ENCODE results near the gene HAO2. TPM values are rescaled to one million over a fixed set of nuclear protein-coding genes. Genes with fewer than 3 reads are reported as not detected.

Gene HAO2
- total and polyA plus RNA-seq, 7 donors, result not detected

DNA sequence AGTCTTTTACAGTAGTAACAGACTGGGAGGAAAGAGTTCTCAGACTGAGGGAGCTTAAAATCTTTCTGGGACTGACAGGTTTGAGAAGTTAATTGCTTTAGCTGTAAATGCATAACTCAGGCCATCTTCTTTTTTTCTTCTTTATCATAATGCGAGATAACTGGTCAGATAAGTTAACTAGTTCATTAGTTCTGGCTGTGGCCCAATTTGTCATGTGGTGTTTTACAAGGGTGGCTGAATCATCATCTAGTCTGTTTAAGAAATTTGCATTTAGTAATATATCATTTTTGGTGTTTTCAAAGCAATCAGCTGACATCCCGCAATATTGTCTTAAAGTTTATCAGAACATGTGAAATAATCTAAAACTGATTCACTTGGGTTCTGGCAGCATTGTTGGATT lies 60.4 kb downstream of the HAO2 start:
- WGBS, 3 donors, result 91 to 100% (median 98%) methylated on average over 2 of the region's 2 CpGs
- intact Hi-C loops (cut with DNase I), result no loop called here
- Histone ChIP-seq H3K9me3 (no peaks in the 10 kb centered on the region), H3K4me1 (no peaks in the 10 kb centered on the region), H3K27me3 (ENCODE audit: insufficient read depth in 3 of 3, low read length in 2 of 3) (no peaks in the 10 kb centered on the region), H3K4me3 (no peak overlapping the region), H3K27ac (no peak overlapping the region), H3K36me3 (ENCODE audit: insufficient read depth in 1 of 2, low read depth in 1 of 2) (no peaks in the 10 kb centered on the region)
- DNase-seq (no peak), ATAC-seq (no peak)
- TF ChIP-seq, protein P1, sequence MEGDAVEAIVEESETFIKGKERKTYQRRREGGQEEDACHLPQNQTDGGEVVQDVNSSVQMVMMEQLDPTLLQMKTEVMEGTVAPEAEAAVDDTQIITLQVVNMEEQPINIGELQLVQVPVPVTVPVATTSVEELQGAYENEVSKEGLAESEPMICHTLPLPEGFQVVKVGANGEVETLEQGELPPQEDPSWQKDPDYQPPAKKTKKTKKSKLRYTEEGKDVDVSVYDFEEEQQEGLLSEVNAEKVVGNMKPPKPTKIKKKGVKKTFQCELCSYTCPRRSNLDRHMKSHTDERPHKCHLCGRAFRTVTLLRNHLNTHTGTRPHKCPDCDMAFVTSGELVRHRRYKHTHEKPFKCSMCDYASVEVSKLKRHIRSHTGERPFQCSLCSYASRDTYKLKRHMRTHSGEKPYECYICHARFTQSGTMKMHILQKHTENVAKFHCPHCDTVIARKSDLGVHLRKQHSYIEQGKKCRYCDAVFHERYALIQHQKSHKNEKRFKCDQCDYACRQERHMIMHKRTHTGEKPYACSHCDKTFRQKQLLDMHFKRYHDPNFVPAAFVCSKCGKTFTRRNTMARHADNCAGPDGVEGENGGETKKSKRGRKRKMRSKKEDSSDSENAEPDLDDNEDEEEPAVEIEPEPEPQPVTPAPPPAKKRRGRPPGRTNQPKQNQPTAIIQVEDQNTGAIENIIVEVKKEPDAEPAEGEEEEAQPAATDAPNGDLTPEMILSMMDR (IDR thresholded peaks at IDR 0.05), result no peak

- TF ChIP-seq, protein P1 (IDR thresholded peaks at IDR 0.05), result no peak
- no peak for DNase-seq
- Histone ChIP-seq H3K4me3 (no peak overlapping the region), H3K9me3 (no peaks in the 10 kb centered on the region), H3K27me3 (ENCODE audit: insufficient read depth in 3 of 3, low read length in 2 of 3) (no peaks in the 10 kb centered on the region), H3K36me3 (ENCODE audit: insufficient read depth in 1 of 2, low read depth in 1 of 2) (no peaks in the 10 kb centered on the region), H3K4me1 (no peaks in the 10 kb centered on the region), H3K27ac (no peak overlapping the region)
- no peak for ATAC-seq
- intact Hi-C loops (cut with DNase I), result no loop called here
- 61 to 70% (median 66%) methylated on average over 4 of the region's 4 CpGs for WGBS, 3 donors
These were observed 61.1 kb downstream of the HAO2 start for GRCh38 chr1:119429687-119430086.

DNA sequence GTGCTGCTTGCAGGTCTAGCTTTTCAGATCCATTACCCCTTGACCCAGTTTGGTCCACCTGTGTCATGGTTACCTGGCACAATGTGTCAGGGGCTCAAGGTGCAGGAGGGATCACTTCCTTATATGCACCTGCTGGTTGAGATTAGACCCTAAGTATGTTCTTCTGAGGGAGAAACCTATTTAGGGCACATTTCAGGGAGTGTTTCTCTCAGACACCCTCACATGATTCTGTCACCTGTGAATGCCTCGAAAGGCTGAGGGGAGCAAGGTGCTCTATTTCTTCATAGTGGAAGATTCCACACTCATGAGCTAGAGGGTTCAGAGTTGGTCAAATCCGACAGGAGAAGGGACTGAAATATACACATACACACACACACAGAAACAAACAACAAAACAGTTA lies 61.9 kb downstream of the HAO2 start:
- intact Hi-C loops (cut with DNase I), result no loop called here
- Histone ChIP-seq H3K4me3 (no peak overlapping the region), H3K27me3 (ENCODE audit: insufficient read depth in 3 of 3, low read length in 2 of 3) (no peaks in the 10 kb centered on the region), H3K27ac (no peak overlapping the region), H3K4me1 (no peaks in the 10 kb centered on the region), H3K9me3 (no peaks in the 10 kb centered on the region), H3K36me3 (ENCODE audit: insufficient read depth in 1 of 2, low read depth in 1 of 2) (no peaks in the 10 kb centered on the region)
- ATAC-seq (no peak), DNase-seq (no peak)
- 83 to 85% (median 85%) methylated on average over 2 of the region's 2 CpGs for WGBS, 3 donors
- TF ChIP-seq, protein P1 (IDR thresholded peaks at IDR 0.05), result no peak

DNA sequence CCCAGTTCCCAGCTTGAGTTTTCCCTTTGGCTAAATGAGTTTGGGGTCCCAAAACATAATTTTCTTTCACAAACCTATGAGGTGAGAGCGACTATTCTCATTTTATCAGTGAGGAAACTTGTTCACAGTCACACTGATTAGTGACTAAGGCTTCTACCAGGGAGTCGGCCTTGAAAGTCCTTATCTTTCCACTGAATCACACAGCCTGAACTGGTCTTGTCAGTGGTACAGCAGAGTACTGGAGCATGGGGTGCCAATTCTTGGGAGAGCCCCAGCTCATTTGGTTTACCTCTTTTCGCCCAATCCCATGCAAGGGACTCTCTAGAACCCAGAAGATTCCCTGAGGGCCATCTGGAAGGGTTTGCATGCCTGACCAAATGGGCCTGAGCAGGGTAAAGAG lies 63.3 kb downstream of the HAO2 start:
- Histone ChIP-seq H3K27me3 (ENCODE audit: insufficient read depth in 3 of 3, low read length in 2 of 3) (no peaks in the 10 kb centered on the region), H3K9me3 (no peaks in the 10 kb centered on the region), H3K4me3 (no peak overlapping the region), H3K4me1 (no peaks in the 10 kb centered on the region), H3K36me3 (ENCODE audit: insufficient read depth in 1 of 2, low read depth in 1 of 2) (no peaks in the 10 kb centered on the region), H3K27ac (no peak overlapping the region)
- ATAC-seq (no peak), DNase-seq (no peak)
- intact Hi-C loops (cut with DNase I), result no loop called here
- 81 to 85% (median 83%) methylated on average over 3 of the region's 3 CpGs for WGBS, 3 donors
- TF ChIP-seq, protein P1 (IDR thresholded peaks at IDR 0.05), result no peak

GRCh38 chr1:119435052-119435451 lies 66.5 kb downstream of the HAO2 start:
- Histone ChIP-seq H3K9me3 (no peaks in the 10 kb centered on the region), H3K27me3 (ENCODE audit: insufficient read depth in 3 of 3, low read length in 2 of 3) (no peaks in the 10 kb centered on the region), H3K4me1 (no peaks in the 10 kb centered on the region), H3K4me3 (no peak overlapping the region), H3K36me3 (ENCODE audit: insufficient read depth in 1 of 2, low read depth in 1 of 2) (no peaks in the 10 kb centered on the region), H3K27ac (no peak overlapping the region)
- WGBS, 3 donors, result 72 to 79% (median 75%) methylated on average over 3 of the region's 3 CpGs
- no peak for ATAC-seq
- TF ChIP-seq, protein P1 (IDR thresholded peaks at IDR 0.05), result no peak
- no peak for DNase-seq
- intact Hi-C loops (cut with DNase I), result no loop called here

Measured in psoas muscle (tissue), 8 donors.